ENCODE data around the gene SCAF1. TPM values are rescaled to one million over a fixed set of nuclear protein-coding genes. Genes with fewer than 3 reads are reported as not detected.
A peak's percentile ranks its signal among the peaks of the same experiment; 100 is the strongest.

The SCAF1 gene
- total and polyA plus RNA-seq, 9 of the 15 experiments (the other 6 are each of a cell fraction or from before 2014, with no cell fraction given): 0.20 to 79.0 (median 4.9) TPM

DNA sequence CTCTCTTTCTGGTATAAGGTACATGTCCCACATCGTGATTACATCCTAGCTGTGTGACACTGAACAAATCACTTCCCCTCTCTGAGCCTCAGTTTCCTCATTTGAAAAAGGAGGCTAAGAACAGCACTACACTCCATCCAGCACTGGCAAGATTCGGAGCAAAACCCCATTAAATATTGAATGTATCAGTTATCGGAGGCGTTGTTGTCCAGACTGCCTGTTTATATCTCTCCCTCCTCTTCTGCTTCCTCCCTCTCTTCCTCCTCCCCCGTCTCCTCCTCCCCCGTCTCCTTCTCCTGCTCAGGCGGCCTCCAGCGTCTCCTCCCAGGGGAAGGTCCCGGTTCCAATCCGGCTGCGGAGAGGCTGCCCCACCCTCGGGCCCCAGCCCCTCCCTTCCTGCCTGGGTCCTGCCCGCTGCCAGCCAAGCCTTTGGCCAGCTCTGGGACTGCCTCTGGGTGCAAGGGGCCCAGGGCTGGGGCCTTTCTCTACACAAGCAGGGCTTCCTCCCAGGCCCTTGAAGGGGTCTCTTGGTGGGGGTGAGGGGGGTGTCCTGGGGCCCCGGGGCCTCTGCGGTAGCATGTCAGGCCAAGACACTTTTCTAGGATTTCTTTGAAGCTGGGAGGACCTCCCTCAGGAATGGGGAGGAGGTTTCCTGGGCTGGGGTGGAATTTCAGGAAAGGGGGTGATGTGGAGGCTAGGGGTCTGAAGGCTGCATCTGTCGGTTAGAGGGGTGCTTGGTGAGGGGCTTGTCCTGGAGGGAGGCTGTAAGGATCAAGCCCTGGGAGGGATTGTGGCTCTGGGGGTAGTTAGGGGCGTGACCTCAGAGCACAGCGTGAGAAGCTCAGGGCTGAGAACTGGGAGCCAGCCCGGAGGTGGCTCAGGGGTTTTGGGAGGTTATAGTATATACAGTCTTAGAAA, 3.9 kb upstream of the SCAF1 start (continued):
- TF ChIP-seq, protein P1, sequence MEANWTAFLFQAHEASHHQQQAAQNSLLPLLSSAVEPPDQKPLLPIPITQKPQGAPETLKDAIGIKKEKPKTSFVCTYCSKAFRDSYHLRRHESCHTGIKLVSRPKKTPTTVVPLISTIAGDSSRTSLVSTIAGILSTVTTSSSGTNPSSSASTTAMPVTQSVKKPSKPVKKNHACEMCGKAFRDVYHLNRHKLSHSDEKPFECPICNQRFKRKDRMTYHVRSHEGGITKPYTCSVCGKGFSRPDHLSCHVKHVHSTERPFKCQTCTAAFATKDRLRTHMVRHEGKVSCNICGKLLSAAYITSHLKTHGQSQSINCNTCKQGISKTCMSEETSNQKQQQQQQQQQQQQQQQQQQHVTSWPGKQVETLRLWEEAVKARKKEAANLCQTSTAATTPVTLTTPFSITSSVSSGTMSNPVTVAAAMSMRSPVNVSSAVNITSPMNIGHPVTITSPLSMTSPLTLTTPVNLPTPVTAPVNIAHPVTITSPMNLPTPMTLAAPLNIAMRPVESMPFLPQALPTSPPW (CRISPR knock-in tag; IDR thresholded peaks at IDR 0.05): peak; percentile 84
- TF ChIP-seq EGR1 (conservative IDR thresholded peaks at IDR 0.05): peak; percentile 79
- TF ChIP-seq BRF1 (IDR thresholded peaks at IDR 0.05; ENCODE audit: borderline replicate concordance, extremely low read depth, insufficient read length): no peak
- peak; percentile 33; the same call in 1 of the 2 replicates for TF ChIP-seq HDAC2 (IDR thresholded peaks at IDR 0.05)
- peak; percentile 26 for TF ChIP-seq RBM25 (IDR thresholded peaks at IDR 0.05; ENCODE audit: low read depth, low read length, severe bottlenecking)
- peak; percentile 11; the same call in 1 of the 2 replicates for TF ChIP-seq CXXC5 (CRISPR knock-in tag; IDR thresholded peaks at IDR 0.05)
- TF ChIP-seq FOXK2 (conservative IDR thresholded peaks at IDR 0.05 in 1 of 2, IDR thresholded peaks at IDR 0.05 in 1 of 2; ENCODE audit: low read depth in 2 of 2): peak; percentile 46 to 49; a peak in 2 of 4 replicates
- TF ChIP-seq JUNB (CRISPR knock-in tag; conservative IDR thresholded peaks at IDR 0.05): no peak
- TF ChIP-seq NCOA1 (IDR thresholded peaks at IDR 0.05; ENCODE audit: low read depth): 0 out of 2 replicates have a peak, but pooled peaks have one; percentile 32
- 0 out of 4 replicates have a peak, but pooled peaks of 1 of the 2 experiments have one; percentile 39 for TF ChIP-seq UBTF (IDR thresholded peaks at IDR 0.05; ENCODE audit: borderline replicate concordance in 1 of 2, low read depth in 2 of 2, low read length in 2 of 2)
- peak; percentile 51 to 63 for TF ChIP-seq MAZ (CRISPR knock-in tag; conservative IDR thresholded peaks at IDR 0.05 in 1 of 2, IDR thresholded peaks at IDR 0.05 in 1 of 2)
- TF ChIP-seq BCOR (IDR thresholded peaks at IDR 0.05): peak; percentile 80
- TF ChIP-seq IRF2 (CRISPR knock-in tag; IDR thresholded peaks at IDR 0.05): no peak
- TF ChIP-seq ZNF134 (CRISPR knock-in tag; conservative IDR thresholded peaks at IDR 0.05): peak; percentile 91
- TF ChIP-seq SMARCE1 (IDR thresholded peaks at IDR 0.05): peak; percentile 53
- no peak for TF ChIP-seq GABPB2 (CRISPR knock-in tag; conservative IDR thresholded peaks at IDR 0.05)
- TF ChIP-seq, protein P2, sequence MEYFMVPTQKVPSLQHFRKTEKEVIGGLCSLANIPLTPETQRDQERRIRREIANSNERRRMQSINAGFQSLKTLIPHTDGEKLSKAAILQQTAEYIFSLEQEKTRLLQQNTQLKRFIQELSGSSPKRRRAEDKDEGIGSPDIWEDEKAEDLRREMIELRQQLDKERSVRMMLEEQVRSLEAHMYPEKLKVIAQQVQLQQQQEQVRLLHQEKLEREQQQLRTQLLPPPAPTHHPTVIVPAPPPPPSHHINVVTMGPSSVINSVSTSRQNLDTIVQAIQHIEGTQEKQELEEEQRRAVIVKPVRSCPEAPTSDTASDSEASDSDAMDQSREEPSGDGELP (CRISPR knock-in tag; IDR thresholded peaks at IDR 0.05; ENCODE audit: borderline replicate concordance): 0 out of 2 replicates have a peak, but pooled peaks have one; percentile 12

Data from K562 (cell line).